Neural cell (in vitro differentiated cells): ENCODE results near the gene RIMS4. TPM values are rescaled to one million over a fixed set of nuclear protein-coding genes. Genes with fewer than 3 reads are reported as not detected.

ENCODE experiments used
- H2AFZ ChIP-seq: fragments of 200-600, 300-800 bp; sonication (generic), shearing (Covaris generic); 2 replicates; pipeline ENCODE4 v1.6.0; 2014; ENCODE audit warnings: low read depth, mild to moderate bottlenecking, antibody characterized with exemption, low read length, moderate library complexity
- H3F3A ChIP-seq: fragments of 200-600 bp; shearing (Covaris generic); 2 replicates; pipeline ENCODE4 v1.6.1; 2016; ENCODE audit warnings: mild to moderate bottlenecking, moderate library complexity, mixed read lengths, antibody characterized with exemption, low read length; ENCODE audit not compliant: insufficient read depth, poor library complexity, severe bottlenecking
- H3K27ac ChIP-seq: fragments of 200-600, 300-800 bp; sonication (generic), shearing (Covaris generic); 2 replicates; pipeline ENCODE4 v1.5.1; 2014; ENCODE audit warnings: mild to moderate bottlenecking, low read length, moderate library complexity
- H3K27me3 ChIP-seq: fragments of 300-800, 200-600 bp; sonication (generic), shearing (Covaris generic); 2 replicates; pipeline ENCODE4 v1.6.0; 2014; ENCODE audit warnings: mild to moderate bottlenecking, low read depth, low read length, moderate library complexity; ENCODE audit not compliant: insufficient read depth
- H3K36me3 ChIP-seq: fragments of 300-800, 200-600 bp; sonication (generic), shearing (Covaris generic); 2 replicates; pipeline ENCODE4 v1.5.1; 2014; ENCODE audit warnings: mild to moderate bottlenecking, antibody characterized with exemption, low read length, moderate library complexity; ENCODE audit not compliant: insufficient read depth
- H3K4me2 ChIP-seq: fragments of 300-800, 200-600 bp; sonication (generic), shearing (Covaris generic); 2 replicates; pipeline ENCODE4 v1.6.0; 2014; ENCODE audit warnings: mild to moderate bottlenecking, low read length
- H3K4me3 ChIP-seq: fragments of 300-800, 200-600 bp; sonication (generic), shearing (Covaris generic); 2 replicates; pipeline ENCODE4 v1.5.1; 2014; ENCODE audit warnings: mild to moderate bottlenecking, low read length, moderate library complexity
- H3K79me2 ChIP-seq: fragments of 200-600 bp; shearing (Covaris generic); replicated peaks from 2 replicates; pipeline ENCODE4 v1.6.0; 2014; ENCODE audit warnings: mild to moderate bottlenecking, low read length, moderate library complexity; ENCODE audit not compliant: insufficient read depth
- H3K9ac ChIP-seq: fragments of 300-800, 200-600 bp; sonication (generic), shearing (Covaris generic); 2 replicates; pipeline ENCODE4 v1.6.1; 2016; ENCODE audit warnings: mild to moderate bottlenecking, low read length, mixed read lengths
- H3K9me2 ChIP-seq: fragments of 200-600 bp; shearing (Covaris generic); 2 replicates; pipeline ENCODE4 v1.6.1; 2016; ENCODE audit warnings: mild to moderate bottlenecking, low read length, mixed read lengths; ENCODE audit not compliant: insufficient read depth
- H3K9me3 ChIP-seq: fragments of 200-600, 300-800 bp; sonication (generic), shearing (Covaris generic); 2 replicates; pipeline ENCODE4 v1.6.1; 2016; ENCODE audit warnings: mild to moderate bottlenecking, mixed run types, low read length, moderate library complexity, mixed read lengths
- H4K20me1 ChIP-seq: fragments of 200-600 bp; shearing (Covaris generic); 2 replicates; pipeline ENCODE4 v1.6.1; 2016; ENCODE audit warnings: mild to moderate bottlenecking, mixed run types; ENCODE audit not compliant: insufficient read depth
- EP300 ChIP-seq: fragments of 450-650 bp; conservative IDR thresholded peaks from 2 replicates; pipeline ENCODE4 v1.6.1; 2014; ENCODE audit warnings: antibody characterized with exemption, mild to moderate bottlenecking, moderate library complexity; ENCODE audit not compliant: poor library complexity, severe bottlenecking
- EZH2 ChIP-seq: fragments of 200-600, 300-800 bp; shearing (Covaris generic), sonication (generic); IDR thresholded peaks from 2 replicates; pipeline ENCODE4 v1.6.1; 2014; ENCODE audit warnings: antibody characterized with exemption, low read length, borderline replicate concordance, mild to moderate bottlenecking; ENCODE audit not compliant: insufficient read depth, poor library complexity, severe bottlenecking
- MXI1 ChIP-seq: fragments of 450-650 bp; conservative IDR thresholded peaks from 2 replicates; pipeline ENCODE4 v1.6.1; 2014; ENCODE audit warnings: antibody characterized with exemption, mild to moderate bottlenecking; ENCODE audit not compliant: poor library complexity, severe bottlenecking
- POLR2AphosphoS5 ChIP-seq: IDR thresholded peaks from 2 replicates; pipeline ENCODE4 v1.6.1; 2012
- SMC3 ChIP-seq: fragments of 450-650 bp; conservative IDR thresholded peaks from 2 replicates; pipeline ENCODE4 v1.6.1; 2014; ENCODE audit warnings: antibody characterized with exemption, mild to moderate bottlenecking, moderate library complexity; ENCODE audit not compliant: poor library complexity
- TAF1 ChIP-seq: IDR thresholded peaks from 2 replicates; pipeline ENCODE4 v1.6.1; 2012; ENCODE audit warnings: low read depth
- polyA plus RNA-seq: library from polyadenylated mRNA; depleted of rRNA; stranded (reverse); fragments of >200 nt; gene quantifications from 2 replicates; pipeline ENCODE4 v1.2.3, GENCODE V29; 2014
- TF ChIP-seq, protein P1 (sequence below): fragments of 450-650 bp; IDR thresholded peaks from 2 replicates; pipeline ENCODE4 v1.5.1; 2014; ENCODE audit warnings: antibody characterized with exemption, mild to moderate bottlenecking, moderate library complexity; ENCODE audit not compliant: poor library complexity, severe bottlenecking

Gene RIMS4
- polyA plus RNA-seq, 1 donor from 2014 or later = 40.6 TPM

- no peak overlapping the region for H3K27ac ChIP-seq
These were observed 9.8 kb downstream of the RIMS4 start for GRCh38 chr20:44800391-44801046.

DNA sequence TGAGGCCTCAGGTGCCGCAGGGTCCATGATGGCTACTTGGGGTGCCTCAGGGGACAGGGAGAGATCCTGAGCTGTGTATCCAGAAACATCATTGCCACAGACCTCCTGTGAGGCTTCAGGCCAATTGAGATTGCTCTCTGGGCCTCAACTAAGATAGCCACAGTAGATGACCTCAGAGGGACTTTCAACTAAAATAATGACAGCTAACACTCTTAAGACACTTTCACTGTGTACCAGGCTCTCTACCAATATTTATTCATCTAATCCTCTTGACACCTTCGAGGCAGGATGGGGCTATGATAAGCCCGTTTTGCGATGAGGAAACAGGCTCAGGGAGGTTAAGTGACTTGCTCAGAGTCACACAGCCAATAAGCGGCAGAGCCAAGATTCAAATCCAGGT lies 10.7 kb downstream of the RIMS4 start:
- TF ChIP-seq TAF1 (no peak), SMC3 (no peak)
- no peak overlapping the region for H3K4me2 ChIP-seq

More at GRCh38 chr20:44800391-44801046, 9.8 kb downstream of the RIMS4 start:
- Histone ChIP-seq H3K36me3 (no peaks in the 10 kb centered on the region), H2AFZ (no peak overlapping the region), H3K9me2 (no peaks in the 10 kb centered on the region), H3K79me2 (peaks cover 5% of the 10 kb centered on the region), H3F3A (no peaks in the 10 kb centered on the region), H3K9ac (no peak overlapping the region), H3K4me2 (no peak overlapping the region), H3K4me3 (no peak overlapping the region), H3K9me3 (no peaks in the 10 kb centered on the region), H3K27me3 (no peaks in the 10 kb centered on the region), H4K20me1 (no peaks in the 10 kb centered on the region)
- TF ChIP-seq POLR2AphosphoS5 (no peak), MXI1 (no peak), SMC3 (no peak)

DNA sequence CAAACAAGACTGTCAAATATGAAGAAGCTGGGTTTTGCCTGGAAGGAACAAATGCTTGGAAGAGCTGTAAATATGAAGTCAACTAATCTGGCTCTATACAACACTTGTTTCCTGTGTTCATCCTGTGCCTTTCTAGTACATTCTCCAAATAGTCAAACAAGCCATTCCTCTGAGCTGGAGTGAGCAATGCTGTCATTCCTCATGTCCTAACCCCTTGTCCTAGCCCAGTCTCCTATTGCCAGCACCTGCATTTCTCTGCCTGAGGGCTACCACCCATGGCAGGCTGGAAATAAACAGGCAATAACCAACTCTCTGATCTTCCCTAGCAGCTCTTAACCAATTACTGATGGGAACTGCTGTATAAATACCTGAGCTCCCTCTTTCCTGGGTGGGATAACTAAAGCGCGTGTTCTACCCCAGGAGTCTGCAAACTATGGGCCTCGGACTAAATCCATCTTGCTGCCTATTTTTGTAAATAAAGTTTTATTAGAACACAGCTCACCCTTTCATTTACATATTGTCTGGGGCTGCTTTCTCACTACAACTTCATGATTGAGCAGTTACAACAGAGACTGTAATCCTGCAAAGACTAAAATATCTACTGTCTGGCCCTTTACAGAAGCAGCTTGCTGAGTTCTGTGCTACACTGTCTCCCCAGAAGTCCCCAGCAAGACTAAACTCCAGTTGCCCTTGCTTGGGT lies 13.4 kb downstream of the RIMS4 start:
- H2AFZ ChIP-seq = no peak overlapping the region
- H3K79me2 ChIP-seq = no peaks in the 10 kb centered on the region
- no peaks in the 10 kb centered on the region for H3F3A ChIP-seq
- H3K4me3 ChIP-seq = no peak overlapping the region
- no peak overlapping the region for H3K9ac ChIP-seq
- H3K4me2 ChIP-seq = no peak overlapping the region
- no peak for TF ChIP-seq EZH2
- TF ChIP-seq POLR2AphosphoS5 = no peak
- TF ChIP-seq SMC3 = no peak
- TF ChIP-seq TAF1 = no peak
- H3K36me3 ChIP-seq = no peaks in the 10 kb centered on the region
- no peak overlapping the region for H3K27ac ChIP-seq
- no peaks in the 10 kb centered on the region for H4K20me1 ChIP-seq
- no peaks in the 10 kb centered on the region for H3K27me3 ChIP-seq
- H3K9me3 ChIP-seq = no peaks in the 10 kb centered on the region
- H3K9me2 ChIP-seq = no peaks in the 10 kb centered on the region

More for the DNA sequence above, 10.7 kb downstream of the RIMS4 start:
- Histone ChIP-seq H3K4me3 (no peak overlapping the region), H2AFZ (no peak overlapping the region), H4K20me1 (no peaks in the 10 kb centered on the region), H3F3A (no peaks in the 10 kb centered on the region), H3K9me3 (no peaks in the 10 kb centered on the region), H3K79me2 (no peaks in the 10 kb centered on the region), H3K9me2 (no peaks in the 10 kb centered on the region), H3K27me3 (no peaks in the 10 kb centered on the region), H3K9ac (no peak overlapping the region), H3K36me3 (no peaks in the 10 kb centered on the region), H3K27ac (no peak overlapping the region)

DNA sequence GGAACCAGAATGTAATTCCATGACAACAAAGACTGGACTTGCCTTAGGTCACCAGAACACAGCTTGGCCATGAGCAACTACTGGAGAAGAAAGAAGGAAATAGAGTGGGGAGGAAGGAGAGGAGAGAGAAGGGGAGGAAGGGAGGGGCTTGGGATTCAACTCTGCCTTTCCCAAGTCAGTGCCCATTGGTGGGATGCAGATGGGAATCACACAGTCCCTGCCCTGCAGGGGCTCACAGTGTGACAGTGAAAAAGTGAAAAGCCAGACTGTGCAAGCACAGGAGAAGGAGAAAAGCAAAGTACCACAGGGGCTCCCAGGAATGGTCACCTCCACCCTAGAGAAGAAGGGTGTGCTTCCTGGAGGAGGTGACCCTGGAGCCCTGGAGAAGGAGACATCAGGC lies 14.0 kb downstream of the RIMS4 start:
- no peaks in the 10 kb centered on the region for H3K9me2 ChIP-seq
- peak overlapping the region; percentile 16 for H3K27ac ChIP-seq
- H3K27me3 ChIP-seq = no peaks in the 10 kb centered on the region
- peak overlapping the region; percentile 26 for H3K9ac ChIP-seq
- H3K4me2 ChIP-seq = peak overlapping the region; percentile 30
- H3F3A ChIP-seq = no peaks in the 10 kb centered on the region
- H2AFZ ChIP-seq = no peak overlapping the region
- peak overlapping the region; percentile 21 for H3K4me3 ChIP-seq
- H4K20me1 ChIP-seq = no peaks in the 10 kb centered on the region
- no peaks in the 10 kb centered on the region for H3K36me3 ChIP-seq
- TF ChIP-seq EP300 (no peak), SMC3 (no peak), TAF1 (no peak), EZH2 (no peak), MXI1 (no peak)
- TF ChIP-seq, protein P1, sequence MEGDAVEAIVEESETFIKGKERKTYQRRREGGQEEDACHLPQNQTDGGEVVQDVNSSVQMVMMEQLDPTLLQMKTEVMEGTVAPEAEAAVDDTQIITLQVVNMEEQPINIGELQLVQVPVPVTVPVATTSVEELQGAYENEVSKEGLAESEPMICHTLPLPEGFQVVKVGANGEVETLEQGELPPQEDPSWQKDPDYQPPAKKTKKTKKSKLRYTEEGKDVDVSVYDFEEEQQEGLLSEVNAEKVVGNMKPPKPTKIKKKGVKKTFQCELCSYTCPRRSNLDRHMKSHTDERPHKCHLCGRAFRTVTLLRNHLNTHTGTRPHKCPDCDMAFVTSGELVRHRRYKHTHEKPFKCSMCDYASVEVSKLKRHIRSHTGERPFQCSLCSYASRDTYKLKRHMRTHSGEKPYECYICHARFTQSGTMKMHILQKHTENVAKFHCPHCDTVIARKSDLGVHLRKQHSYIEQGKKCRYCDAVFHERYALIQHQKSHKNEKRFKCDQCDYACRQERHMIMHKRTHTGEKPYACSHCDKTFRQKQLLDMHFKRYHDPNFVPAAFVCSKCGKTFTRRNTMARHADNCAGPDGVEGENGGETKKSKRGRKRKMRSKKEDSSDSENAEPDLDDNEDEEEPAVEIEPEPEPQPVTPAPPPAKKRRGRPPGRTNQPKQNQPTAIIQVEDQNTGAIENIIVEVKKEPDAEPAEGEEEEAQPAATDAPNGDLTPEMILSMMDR = no peak
- H3K9me3 ChIP-seq = no peaks in the 10 kb centered on the region
- no peaks in the 10 kb centered on the region for H3K79me2 ChIP-seq
